GM21619 (cell line): ENCODE data around the gene C1QTNF5.

Experiments
- ATAC-seq: cut with Tn5 transposase; IDR thresholded peaks from one replicate; pipeline ENCODE4 v1.9.1; 2021; ENCODE audit not compliant: unreplicated experiment

The C1QTNF5 gene

DNA sequence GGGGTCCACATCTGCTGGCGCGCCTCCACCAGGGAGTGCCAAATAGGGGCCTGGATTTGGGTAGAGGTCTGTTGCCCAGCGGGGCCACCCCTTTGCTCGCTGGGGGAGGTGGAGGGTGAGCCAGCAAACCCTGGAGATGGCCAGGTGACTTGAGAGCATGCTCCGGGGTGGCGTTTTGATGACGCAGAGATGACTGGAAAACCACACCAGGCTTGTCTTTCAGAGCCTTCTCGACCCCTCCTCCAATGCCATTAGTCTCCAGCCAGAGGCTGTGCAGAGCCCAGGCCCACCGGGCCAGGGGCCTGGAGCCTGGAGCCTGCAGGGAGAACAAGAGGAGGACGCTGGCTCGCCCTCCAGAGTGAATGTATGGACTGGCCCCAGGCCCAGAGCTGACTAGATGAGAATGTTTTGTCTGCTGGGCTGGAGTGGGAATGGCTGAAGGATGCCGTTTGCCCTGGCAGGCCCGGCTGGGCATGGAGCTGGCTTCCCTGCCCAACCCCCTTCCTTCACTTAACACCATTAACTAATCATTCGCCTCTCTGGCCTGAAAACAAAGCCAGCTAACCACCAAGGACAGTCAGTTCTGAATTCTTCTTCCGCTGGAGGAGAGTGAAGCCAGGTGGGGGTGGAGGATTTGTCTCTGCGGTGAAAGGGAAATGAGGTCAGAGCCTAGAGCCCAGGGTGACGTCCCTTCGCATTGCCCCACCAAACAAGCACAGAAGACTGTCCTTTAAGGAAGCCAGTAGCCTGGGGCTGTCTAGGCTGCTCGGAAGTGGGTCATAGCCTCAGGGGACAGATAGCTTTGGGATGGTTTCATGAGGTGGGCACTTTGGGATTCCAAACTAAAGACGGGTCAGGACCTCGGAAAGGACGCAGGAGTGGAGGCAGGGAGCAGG lies 22.2 kb downstream of the C1QTNF5 start:
- ATAC-seq, result no peak

DNA sequence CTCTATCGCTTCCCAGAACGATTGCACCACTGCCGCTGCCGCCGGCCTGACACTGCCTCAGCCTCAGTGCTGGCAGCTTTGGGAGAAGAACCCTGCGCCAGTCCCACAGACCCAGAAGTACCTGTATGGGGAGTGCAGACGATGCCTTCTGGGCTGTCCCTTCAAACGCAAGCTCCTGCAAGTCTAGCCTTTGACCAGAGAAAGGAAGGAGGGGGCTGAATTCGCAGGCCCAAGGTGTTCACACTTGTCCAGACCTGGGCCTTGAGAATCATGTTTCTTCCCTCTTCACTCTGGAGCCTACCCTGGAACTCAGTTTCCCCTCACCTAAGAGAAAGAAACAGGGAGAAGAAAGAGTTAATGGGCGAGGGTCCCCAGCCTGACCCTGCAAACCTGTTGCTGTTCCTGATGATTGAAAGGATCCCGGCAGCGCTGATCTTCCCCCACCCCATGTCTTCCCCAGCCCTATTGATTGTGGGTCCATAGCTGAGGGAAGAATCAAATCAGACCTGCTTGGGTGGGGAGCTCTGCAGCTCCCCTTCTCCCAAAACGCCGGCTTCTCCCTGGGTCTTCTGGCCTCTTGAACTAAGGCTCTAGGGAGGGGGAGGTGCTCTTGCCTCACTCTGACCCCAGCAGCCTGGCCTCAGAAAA lies 23.0 kb downstream of the C1QTNF5 start:
- ATAC-seq, result no peak

GRCh38 chr11:119316729-119317591 lies 23.7 kb downstream of the C1QTNF5 start, which contains the start of gene MCAM:
Gene MCAM, minus strand, starts transcription at chr11:119317130. Its CDS starts 29 bp downstream, at chr11:119317101.
- ATAC-seq, result no peak

DNA sequence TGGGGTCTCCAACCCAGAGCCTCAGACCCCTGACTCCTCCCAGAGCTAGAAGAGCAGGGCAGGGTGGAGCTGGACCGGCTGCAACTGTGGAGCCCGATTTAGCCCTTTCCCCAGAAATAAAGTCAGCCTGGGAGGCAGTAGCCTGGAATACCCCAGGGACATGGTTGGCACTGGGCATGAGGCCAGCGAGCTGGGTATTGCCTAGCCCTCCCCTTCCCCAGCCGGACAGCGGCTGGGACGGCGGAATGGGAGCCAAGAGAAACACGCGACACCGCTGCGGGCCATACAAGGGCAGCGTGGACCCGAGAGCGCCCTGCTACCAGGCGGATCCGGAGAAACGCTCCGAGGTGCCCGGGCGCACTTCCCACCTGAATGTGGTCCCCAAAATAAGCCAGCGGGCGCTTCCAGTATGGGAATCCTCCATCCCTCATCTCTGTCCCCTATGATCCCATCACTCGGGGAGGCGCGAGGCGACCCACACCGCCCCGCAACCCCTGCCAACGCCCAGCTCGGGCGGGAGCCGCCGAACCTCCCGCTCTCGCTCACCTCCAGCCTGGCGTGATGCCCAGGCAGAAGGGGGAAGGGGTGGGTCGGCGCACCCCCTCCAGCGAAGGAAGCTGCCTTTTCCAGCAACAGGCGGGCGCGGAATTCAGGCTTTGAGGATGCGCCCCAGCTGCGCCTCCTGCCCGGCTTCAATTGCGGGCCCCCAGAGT lies 24.5 kb downstream of the C1QTNF5 start:
- ATAC-seq, result no peak

DNA sequence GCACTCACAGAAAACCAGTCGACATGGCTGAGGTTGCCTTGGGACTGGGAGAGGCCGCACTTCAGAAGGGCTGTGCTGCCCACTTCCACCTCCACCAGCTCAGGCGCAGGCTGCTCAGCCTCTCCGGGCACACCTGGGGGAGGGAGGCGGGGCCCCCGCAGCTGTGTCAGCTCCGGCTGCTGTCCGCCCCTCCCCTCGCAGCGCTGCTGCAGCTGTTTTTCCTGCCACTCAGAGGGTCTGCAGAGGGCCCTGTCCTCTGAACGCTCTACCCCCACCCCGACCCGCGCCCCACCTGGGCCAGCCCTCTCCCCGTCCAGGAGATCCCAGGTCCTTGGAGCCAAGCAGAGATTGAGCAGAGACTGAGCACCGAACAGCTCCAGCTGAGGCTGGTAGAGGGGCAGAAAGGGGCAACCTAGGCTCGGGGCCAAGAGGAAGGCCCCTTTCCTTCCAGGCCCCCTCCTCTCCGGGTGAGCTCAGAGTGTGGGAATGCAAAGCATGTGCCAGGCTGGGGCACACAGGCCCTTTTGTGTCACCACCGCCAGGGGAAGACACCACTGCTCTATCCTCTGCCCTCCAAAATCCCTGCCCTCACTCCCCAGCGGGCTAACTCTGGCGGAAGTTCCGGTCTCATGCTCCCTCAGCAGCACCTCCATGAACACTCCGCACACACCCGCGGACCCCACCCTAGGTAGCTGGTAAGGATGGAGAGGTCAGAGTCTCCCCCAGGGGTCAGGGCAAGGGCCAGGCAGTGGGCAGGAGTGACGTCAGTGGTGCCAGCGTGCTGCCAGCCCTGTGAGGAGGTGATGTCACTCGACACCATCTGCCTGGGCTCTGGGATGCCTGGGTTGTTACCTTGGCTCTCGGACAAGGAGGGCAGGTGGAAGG lies 25.3 kb downstream of the C1QTNF5 start:
- no peak for ATAC-seq

DNA sequence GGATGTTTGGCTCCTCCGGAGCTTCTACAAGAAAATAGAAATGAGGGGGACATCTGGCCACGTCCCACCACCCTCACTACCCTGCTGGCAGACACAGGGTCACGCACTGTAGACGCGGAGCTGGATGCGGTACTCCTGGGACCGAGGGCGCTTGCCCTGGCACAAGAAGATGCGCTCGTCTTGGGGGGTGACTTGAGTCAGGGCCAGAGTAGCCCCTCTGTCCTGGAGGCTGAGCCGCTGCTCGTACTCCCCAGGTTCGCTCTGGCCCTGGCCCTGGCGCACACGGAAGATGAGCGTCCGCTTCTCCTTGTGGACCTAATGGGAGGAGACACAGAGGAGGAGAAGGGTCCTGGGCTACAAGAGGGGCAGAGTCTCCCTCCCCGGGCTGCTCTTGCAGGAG lies 26.0 kb downstream of the C1QTNF5 start:
- no peak for ATAC-seq

- ATAC-seq, result no peak
Observed at GRCh38 chr11:119310682-119311052, 30.0 kb downstream of the C1QTNF5 start.

GRCh38 chr11:119309953-119310681 lies 30.6 kb downstream of the C1QTNF5 start:
- ATAC-seq, result no peak

GRCh38 chr11:119309411-119309810 lies 31.3 kb downstream of the C1QTNF5 start:
- no peak for ATAC-seq

- ATAC-seq, result no peak
Observed at GRCh38 chr11:119307974-119308373, 32.7 kb downstream of the C1QTNF5 start.

GRCh38 chr11:119307219-119307618 lies 33.5 kb downstream of the C1QTNF5 start:
- no peak for ATAC-seq

- ATAC-seq, result no peak
Observed at GRCh38 chr11:119306373-119306890, 34.3 kb downstream of the C1QTNF5 start.

DNA sequence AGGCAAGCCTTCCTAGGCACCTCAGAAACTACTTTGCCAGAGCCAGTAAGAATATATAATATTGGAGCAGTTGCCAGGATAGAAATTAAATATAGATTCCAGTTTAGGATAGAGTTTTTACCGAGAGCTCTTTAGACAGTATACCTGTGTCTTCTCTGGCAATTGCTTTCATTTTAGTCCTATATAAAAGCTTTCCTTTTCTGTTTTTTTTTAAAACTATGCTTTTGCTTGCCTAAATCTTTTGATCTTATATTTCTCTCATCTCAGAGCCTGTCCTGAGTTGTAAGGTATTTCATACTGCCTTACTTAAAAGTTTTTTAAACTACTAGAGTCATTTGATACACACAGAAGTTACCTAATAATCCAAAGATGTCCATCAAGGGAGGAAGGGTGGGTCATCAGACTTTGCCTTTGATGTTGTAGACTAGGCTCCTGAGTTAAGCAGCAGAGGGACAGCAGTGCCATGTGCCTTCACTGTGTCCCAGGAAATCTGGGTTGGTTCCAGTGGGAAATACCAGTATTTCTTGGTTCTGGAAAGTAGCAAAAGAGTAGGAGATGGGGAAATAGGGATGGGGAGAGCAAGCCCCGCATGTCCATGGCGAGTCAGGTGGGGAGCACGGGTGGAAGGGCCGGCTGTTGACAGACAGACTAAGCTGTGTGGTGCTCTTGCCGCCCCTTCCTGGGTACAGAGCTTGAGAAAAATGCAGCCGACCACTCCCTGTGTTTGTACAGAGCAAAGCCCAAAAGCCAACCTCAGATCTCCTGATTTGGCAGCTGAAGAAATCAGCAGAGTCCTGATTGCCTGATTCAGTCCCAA lies 34.9 kb downstream of the C1QTNF5 start:
- no peak for ATAC-seq

DNA sequence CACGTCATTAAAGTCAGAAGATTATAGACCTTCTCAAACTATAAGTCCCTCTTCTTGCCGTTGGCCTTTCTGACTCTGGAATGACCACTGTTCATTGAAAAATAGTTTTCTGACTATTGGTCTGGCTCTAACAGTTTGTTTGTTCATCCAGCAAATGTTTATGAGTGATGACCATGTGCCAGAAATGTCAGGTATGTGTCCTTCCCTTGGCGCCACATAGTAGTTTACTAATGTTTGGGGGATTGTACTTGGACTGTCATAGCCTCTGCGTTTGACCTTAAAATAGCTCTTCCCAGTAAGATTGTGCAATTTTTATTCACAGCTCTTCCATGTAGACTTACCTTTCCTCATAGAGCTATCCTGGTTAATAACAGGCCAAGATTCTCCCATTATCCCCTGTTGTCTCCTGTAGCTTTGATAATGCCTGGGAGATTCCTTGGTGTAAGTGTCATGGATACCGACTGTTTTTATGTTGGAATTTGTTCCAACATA lies 37.4 kb downstream of the C1QTNF5 start:
- no peak for ATAC-seq

GRCh38 chr11:119300198-119300964 lies 40.3 kb downstream of the C1QTNF5 start:
- ATAC-seq, result no peak

DNA sequence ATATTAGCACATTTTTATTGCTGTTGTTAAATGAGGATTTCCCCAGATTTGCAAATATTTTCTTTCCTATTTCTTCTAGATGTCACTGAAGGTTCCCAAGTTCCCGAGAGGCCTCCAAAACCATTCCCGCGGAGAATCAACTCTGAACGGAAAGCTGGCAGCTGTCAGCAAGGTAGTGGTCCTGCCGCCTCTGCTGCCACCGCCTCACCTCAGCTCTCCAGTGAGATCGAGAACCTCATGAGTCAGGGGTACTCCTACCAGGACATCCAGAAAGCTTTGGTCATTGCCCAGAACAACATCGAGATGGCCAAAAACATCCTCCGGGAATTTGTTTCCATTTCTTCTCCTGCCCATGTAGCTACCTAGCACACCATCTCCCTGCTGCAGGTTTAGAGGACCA lies 41.3 kb downstream of the C1QTNF5 start:
- no peak for ATAC-seq

DNA sequence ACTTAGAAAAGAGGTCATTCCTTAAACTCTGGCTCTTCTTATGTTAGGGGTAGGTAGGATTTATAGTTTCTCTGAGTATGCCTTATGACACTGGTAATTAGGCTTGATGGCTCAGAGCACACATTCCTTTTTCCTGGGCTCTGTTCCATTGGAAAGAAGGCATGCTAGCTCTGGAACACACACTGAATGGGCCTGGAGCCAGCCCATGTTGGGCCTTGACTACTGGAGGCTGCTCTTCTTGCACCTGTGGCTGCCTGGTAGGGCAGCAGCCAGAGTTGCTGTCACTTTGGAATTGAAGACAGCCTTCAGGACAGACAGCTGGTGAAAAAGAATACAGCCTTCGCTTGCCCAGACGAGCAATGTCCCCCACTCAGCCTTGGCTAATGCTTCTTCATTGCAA lies 42.0 kb downstream of the C1QTNF5 start:
- no peak for ATAC-seq
